WTC11 (cell line): Measurements from ENCODE around the gene TRIM13. TPM values are rescaled to one million over a fixed set of nuclear protein-coding genes. Genes with fewer than 3 reads are reported as not detected.

Experiments
- ATAC-seq: fragments of 200-7000 bp; cut with Tn5 transposase; 2 replicates; pipeline ENCODE4 v1.10.0; 2021; ENCODE audit warnings: mild to moderate bottlenecking, moderate library complexity
- CTCF ChIA-PET: fragments of 300-600 bp; sonication (Branson Sonifier 250); formaldehyde crosslinking; loops from one replicate; lab custom pipeline; 2021; ENCODE audit warnings: antibody characterized with exemption; lab: Charles Lee
- POLR2A ChIA-PET: fragments of 350-600 bp; sonication (Branson Sonifier 250); formaldehyde crosslinking; loops from one replicate; lab custom pipeline; 2021; ENCODE audit warnings: antibody characterized with exemption; lab: Charles Lee
- DNase-seq: peaks from one replicate; pipeline ENCODE4 v3.0.0; 2021; ENCODE audit warnings: low spot score
- H3K27ac Mint-ChIP-seq: 2 replicates; pipeline ENCODE4 v1.8.0; 2021; ENCODE audit warnings: mixed read lengths
- H3K27me3 Mint-ChIP-seq: 2 replicates; pipeline ENCODE4 v1.8.0; 2021; ENCODE audit warnings: low read depth, mild to moderate bottlenecking, moderate library complexity, mixed read lengths
- H3K36me3 Mint-ChIP-seq: 2 replicates; pipeline ENCODE4 v1.8.0; 2021; ENCODE audit warnings: mixed read lengths
- H3K4me1 Mint-ChIP-seq: 2 replicates; pipeline ENCODE4 v1.8.0; 2022; ENCODE audit warnings: mixed read lengths
- H3K4me3 Mint-ChIP-seq: 2 replicates; pipeline ENCODE4 v1.8.0; 2021; ENCODE audit warnings: mild to moderate bottlenecking, moderate library complexity, mixed read lengths
- H3K9me3 Mint-ChIP-seq: 2 replicates; pipeline ENCODE4 v1.8.0; 2021; ENCODE audit warnings: mixed read lengths
- ATF1 ChIP-seq: sonication (generic); formaldehyde crosslinking; IDR thresholded peaks from 2 replicates; pipeline ENCODE4 v1.8.1; 2023; ENCODE audit warnings: mild to moderate bottlenecking, moderate library complexity, missing genetic modification reagents
- CREM ChIP-seq: sonication (generic); formaldehyde crosslinking; IDR thresholded peaks from 2 replicates; pipeline ENCODE4 v1.8.1; 2022; ENCODE audit warnings: mild to moderate bottlenecking, missing genetic modification reagents, moderate library complexity
- ELF4 ChIP-seq: sonication (generic); formaldehyde crosslinking; IDR thresholded peaks from 2 replicates; pipeline ENCODE4 v1.8.1; 2022; ENCODE audit warnings: low read depth, mild to moderate bottlenecking, moderate library complexity, missing genetic modification reagents
- FOXP1 ChIP-seq: sonication (generic); formaldehyde crosslinking; IDR thresholded peaks from 2 replicates; pipeline ENCODE4 v1.8.0; 2022; ENCODE audit warnings: missing genetic modification reagents, mild to moderate bottlenecking, moderate library complexity, borderline replicate concordance
- JUN ChIP-seq: sonication (generic); formaldehyde crosslinking; IDR thresholded peaks from 2 replicates; pipeline ENCODE4 v1.8.0; 2023; ENCODE audit warnings: mild to moderate bottlenecking, missing genetic modification reagents
- MXD4 ChIP-seq: fragments of 250-450 bp; sonication (Bioruptor Pico); IDR thresholded peaks from 2 replicates; pipeline ENCODE4 v1.8.0; 2021; ENCODE audit warnings: mild to moderate bottlenecking, moderate library complexity, borderline replicate concordance
- OVOL2 ChIP-seq: fragments of 250-450 bp; sonication (Bioruptor Pico); IDR thresholded peaks from 2 replicates; pipeline ENCODE4 v1.9.0; 2021; ENCODE audit warnings: mild to moderate bottlenecking, borderline replicate concordance
- SMAD3 ChIP-seq: sonication (generic); formaldehyde crosslinking; IDR thresholded peaks from 2 replicates; pipeline ENCODE4 v1.8.0; 2022; ENCODE audit warnings: missing genetic modification reagents, mild to moderate bottlenecking, borderline replicate concordance
- SP1 ChIP-seq: sonication (generic); formaldehyde crosslinking; conservative IDR thresholded peaks from 2 replicates; pipeline ENCODE4 v1.8.1; 2022; ENCODE audit warnings: missing genetic modification reagents
- TCF7 ChIP-seq: sonication (generic); formaldehyde crosslinking; IDR thresholded peaks from 2 replicates; pipeline ENCODE4 v1.8.0; 2022; ENCODE audit warnings: mild to moderate bottlenecking, low read depth, missing genetic modification reagents, moderate library complexity
- ZNF232 ChIP-seq: sonication (generic); formaldehyde crosslinking; IDR thresholded peaks from 2 replicates; pipeline ENCODE4 v1.8.0; 2022; ENCODE audit warnings: mild to moderate bottlenecking, missing genetic modification reagents
- ZNF317 ChIP-seq: sonication (generic); formaldehyde crosslinking; IDR thresholded peaks from 2 replicates; pipeline ENCODE4 v1.8.1; 2023; ENCODE audit warnings: low read depth, mild to moderate bottlenecking, moderate library complexity, missing genetic modification reagents, borderline replicate concordance
- ZNF416 ChIP-seq: fragments of 250-450 bp; sonication (Bioruptor Pico); IDR thresholded peaks from 2 replicates; pipeline ENCODE4 v1.9.0; 2021; ENCODE audit warnings: mild to moderate bottlenecking, inconsistent platforms
- total RNA-seq: library from RNA; stranded (reverse); gene quantifications from 3 replicates; pipeline ENCODE4 v1.2.3, GENCODE V29; 2021
- TF ChIP-seq, protein P1 (sequence below): fragments of 250-450 bp; sonication (Bioruptor Pico); IDR thresholded peaks from 2 replicates; pipeline ENCODE4 v1.8.0; 2021; ENCODE audit warnings: mild to moderate bottlenecking
- TF ChIP-seq, protein P2 (sequence below): sonication (generic); formaldehyde crosslinking; conservative IDR thresholded peaks from 2 replicates; pipeline ENCODE4 v1.8.1; 2022; ENCODE audit warnings: mild to moderate bottlenecking, missing genetic modification reagents
- TF ChIP-seq, protein P3 (sequence below): sonication (generic); formaldehyde crosslinking; IDR thresholded peaks from 2 replicates; pipeline ENCODE4 v1.8.1; 2022; ENCODE audit warnings: mild to moderate bottlenecking, missing genetic modification reagents, moderate library complexity, borderline replicate concordance
- TF ChIP-seq, protein P4 (sequence below): sonication (generic); formaldehyde crosslinking; IDR thresholded peaks from 2 replicates; pipeline ENCODE4 v1.8.1; 2023; ENCODE audit warnings: mild to moderate bottlenecking, missing genetic modification reagents, moderate library complexity
- TF ChIP-seq, protein P5 (sequence below): sonication (generic); formaldehyde crosslinking; IDR thresholded peaks from 2 replicates; pipeline ENCODE4 v1.8.0; 2023; ENCODE audit warnings: missing genetic modification reagents, mild to moderate bottlenecking, borderline replicate concordance
- TF ChIP-seq, protein P6 (sequence below): sonication (generic); formaldehyde crosslinking; IDR thresholded peaks from 2 replicates; pipeline ENCODE4 v1.8.0; 2023; ENCODE audit warnings: mild to moderate bottlenecking, missing genetic modification reagents

TRIM13 gene
- total RNA-seq, 1 experiment from 2014 or later: 27.5 TPM

DNA sequence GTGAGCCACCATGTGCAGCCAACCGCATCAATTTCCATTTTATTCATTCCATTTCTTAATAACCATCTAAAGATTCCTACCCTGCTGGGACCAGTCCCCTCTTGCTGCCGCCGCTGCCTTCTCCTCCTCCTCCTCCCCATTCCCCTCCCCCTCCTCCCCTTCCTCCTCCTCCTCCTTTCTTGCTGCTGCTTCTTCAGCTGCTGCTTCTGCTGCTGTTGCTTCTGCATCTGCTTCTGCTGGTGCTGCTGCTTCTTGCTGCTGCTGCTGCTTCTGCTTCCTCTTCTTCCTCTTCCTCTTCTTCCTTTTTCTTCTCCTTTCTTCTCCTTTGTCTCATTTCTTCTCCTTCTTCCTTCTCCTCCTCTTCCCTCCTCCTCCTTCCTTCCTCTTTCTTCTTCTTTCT is 40.7 kb upstream of the TRIM13 start:
- CTCF ChIA-PET: interaction anchor here (0.6 kb wide), 1 partner anchor 10 kb away, joined by 3 read pairs; no protein-coding TSS in a partner anchor
- Mint-ChIP-seq H3K27me3 (peaks cover 7% of the 10 kb centered on the region; the same call in 1 of the 2 replicates), H3K4me3 (no peak overlapping the region), H3K27ac (no peak overlapping the region), H3K9me3 (no peaks in the 10 kb centered on the region), H3K36me3 (no peaks in the 10 kb centered on the region), H3K4me1 (no peaks in the 10 kb centered on the region)
- no peak for DNase-seq
- ATAC-seq: no peak
- TF ChIP-seq FOXP1 (no peak), OVOL2 (CRISPR knock-in tag) (no peak)
- POLR2A ChIA-PET: interaction anchor here (0.7 kb wide), 1 partner anchor 326 kb away, joined by 3 read pairs; no protein-coding TSS in a partner anchor

DNA sequence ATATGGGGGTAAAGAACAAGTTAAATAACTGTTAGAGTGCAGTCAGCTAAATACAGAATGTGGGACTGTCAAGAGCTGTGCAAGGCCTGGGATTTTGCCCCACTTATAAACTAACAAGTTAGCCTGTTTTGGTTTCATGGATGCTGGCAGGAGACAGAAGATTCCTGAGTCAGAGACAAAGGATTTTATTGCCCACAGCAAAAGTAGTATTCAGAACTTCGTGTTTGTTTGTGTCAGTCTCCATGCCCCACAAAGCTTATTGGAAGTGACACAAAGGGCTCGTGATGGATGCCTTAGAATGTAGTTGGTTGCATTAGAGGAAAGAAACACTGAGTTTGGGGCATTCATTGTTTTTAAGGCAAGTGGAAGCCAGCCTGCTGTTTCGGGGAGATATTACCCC is 38.5 kb upstream of the TRIM13 start:
- TF ChIP-seq SP1 (CRISPR knock-in tag) (no peak), ATF1 (CRISPR knock-in tag) (no peak), JUN (no peak), ZNF416 (CRISPR knock-in tag) (no peak), ZNF232 (CRISPR knock-in tag) (no peak), ELF4 (CRISPR knock-in tag) (no peak), MXD4 (CRISPR knock-in tag) (no peak), CREM (CRISPR knock-in tag) (no peak), TCF7 (no peak), SMAD3 (CRISPR knock-in tag) (no peak)
- TF ChIP-seq, protein P1, sequence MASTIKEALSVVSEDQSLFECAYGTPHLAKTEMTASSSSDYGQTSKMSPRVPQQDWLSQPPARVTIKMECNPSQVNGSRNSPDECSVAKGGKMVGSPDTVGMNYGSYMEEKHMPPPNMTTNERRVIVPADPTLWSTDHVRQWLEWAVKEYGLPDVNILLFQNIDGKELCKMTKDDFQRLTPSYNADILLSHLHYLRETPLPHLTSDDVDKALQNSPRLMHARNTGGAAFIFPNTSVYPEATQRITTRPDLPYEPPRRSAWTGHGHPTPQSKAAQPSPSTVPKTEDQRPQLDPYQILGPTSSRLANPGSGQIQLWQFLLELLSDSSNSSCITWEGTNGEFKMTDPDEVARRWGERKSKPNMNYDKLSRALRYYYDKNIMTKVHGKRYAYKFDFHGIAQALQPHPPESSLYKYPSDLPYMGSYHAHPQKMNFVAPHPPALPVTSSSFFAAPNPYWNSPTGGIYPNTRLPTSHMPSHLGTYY (CRISPR knock-in tag): no peak
- TF ChIP-seq, protein P2, sequence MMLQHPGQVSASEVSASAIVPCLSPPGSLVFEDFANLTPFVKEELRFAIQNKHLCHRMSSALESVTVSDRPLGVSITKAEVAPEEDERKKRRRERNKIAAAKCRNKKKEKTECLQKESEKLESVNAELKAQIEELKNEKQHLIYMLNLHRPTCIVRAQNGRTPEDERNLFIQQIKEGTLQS (CRISPR knock-in tag): no peak
- TF ChIP-seq, protein P3, sequence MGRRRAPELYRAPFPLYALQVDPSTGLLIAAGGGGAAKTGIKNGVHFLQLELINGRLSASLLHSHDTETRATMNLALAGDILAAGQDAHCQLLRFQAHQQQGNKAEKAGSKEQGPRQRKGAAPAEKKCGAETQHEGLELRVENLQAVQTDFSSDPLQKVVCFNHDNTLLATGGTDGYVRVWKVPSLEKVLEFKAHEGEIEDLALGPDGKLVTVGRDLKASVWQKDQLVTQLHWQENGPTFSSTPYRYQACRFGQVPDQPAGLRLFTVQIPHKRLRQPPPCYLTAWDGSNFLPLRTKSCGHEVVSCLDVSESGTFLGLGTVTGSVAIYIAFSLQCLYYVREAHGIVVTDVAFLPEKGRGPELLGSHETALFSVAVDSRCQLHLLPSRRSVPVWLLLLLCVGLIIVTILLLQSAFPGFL (CRISPR knock-in tag): no peak
- TF ChIP-seq, protein P4, sequence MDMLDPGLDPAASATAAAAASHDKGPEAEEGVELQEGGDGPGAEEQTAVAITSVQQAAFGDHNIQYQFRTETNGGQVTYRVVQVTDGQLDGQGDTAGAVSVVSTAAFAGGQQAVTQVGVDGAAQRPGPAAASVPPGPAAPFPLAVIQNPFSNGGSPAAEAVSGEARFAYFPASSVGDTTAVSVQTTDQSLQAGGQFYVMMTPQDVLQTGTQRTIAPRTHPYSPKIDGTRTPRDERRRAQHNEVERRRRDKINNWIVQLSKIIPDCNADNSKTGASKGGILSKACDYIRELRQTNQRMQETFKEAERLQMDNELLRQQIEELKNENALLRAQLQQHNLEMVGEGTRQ (CRISPR knock-in tag): no peak
- Mint-ChIP-seq H3K4me1 (no peaks in the 10 kb centered on the region), H3K36me3 (no peaks in the 10 kb centered on the region), H3K27ac (no peak overlapping the region), H3K9me3 (peaks cover 13% of the 10 kb centered on the region), H3K4me3 (no peak overlapping the region), H3K27me3 (peaks cover 7% of the 10 kb centered on the region; the same call in 1 of the 2 replicates)
- POLR2A ChIA-PET: no interaction called here
- no peak for DNase-seq
- CTCF ChIA-PET: no interaction called here
- ATAC-seq: no peak

DNA sequence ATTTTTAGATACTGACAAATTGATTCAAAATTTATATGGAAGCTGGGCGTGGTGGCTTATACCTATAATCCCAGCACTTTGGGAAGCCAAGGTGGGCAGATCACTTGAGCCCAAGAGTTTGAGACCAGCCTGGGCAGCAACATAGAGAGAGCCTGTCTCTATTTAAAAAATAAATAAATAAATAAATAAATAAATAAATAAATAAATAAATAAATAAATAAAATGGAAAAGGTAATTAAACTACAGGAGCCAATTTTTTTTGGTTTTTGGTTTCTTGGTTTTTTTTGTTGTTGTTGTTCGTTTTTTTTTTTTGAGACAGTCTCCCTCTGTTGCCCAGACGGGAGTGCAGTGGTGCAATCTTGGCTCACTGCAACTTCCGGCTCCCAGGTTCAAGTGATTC is 29.4 kb upstream of the TRIM13 start:
- ChIA-PET CTCF (no interaction called here), POLR2A (no interaction called here)
- no peak for ATAC-seq
- DNase-seq: no peak
- TF ChIP-seq FOXP1: no peak
- H3K4me3 Mint-ChIP-seq: no peak overlapping the region
- no peaks in the 10 kb centered on the region; the same call in 1 of the 2 replicates for H3K27me3 Mint-ChIP-seq
- no peak overlapping the region for H3K27ac Mint-ChIP-seq
- H3K9me3 Mint-ChIP-seq: peaks cover 38% of the 10 kb centered on the region
- peaks cover 7% of the 10 kb centered on the region; the same call in 1 of the 2 replicates for H3K36me3 Mint-ChIP-seq
- no peaks in the 10 kb centered on the region for H3K4me1 Mint-ChIP-seq

DNA sequence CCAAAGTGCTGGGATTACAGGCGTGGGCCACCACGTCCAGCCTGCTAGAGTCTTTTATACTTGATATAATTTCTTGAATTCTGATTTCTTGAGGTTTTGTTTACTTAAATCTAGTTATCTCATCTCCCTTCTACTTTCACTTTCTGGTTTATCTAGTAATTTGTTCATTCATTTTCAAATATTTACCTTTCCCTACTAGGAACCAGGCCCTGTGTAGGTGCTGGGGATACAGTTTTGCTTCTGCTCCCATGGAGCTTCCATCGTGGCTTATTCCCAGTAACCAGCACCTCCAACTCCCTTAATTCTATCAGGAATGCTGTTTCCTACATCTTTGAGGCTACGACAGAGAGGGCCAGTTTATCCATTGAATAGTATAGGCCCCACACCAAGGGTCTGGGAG is 24.1 kb upstream of the TRIM13 start:
- Mint-ChIP-seq H3K36me3 (no peaks in the 10 kb centered on the region), H3K27me3 (no peaks in the 10 kb centered on the region; the same call in 1 of the 2 replicates), H3K4me1 (no peaks in the 10 kb centered on the region), H3K4me3 (no peak overlapping the region), H3K9me3 (peaks cover 4% of the 10 kb centered on the region), H3K27ac (no peak overlapping the region)
- ChIA-PET CTCF (interaction anchor here (1.0 to 2.2 kb wide), 2 partner anchors 36 to 103 kb away, joined by 5 to 11 read pairs; partner anchors contain the start of gene SPRYD7), POLR2A (no interaction called here)
- ATAC-seq: no peak
- DNase-seq: no peak
- TF ChIP-seq ZNF317 (CRISPR knock-in tag): no peak
- TF ChIP-seq, protein P5, sequence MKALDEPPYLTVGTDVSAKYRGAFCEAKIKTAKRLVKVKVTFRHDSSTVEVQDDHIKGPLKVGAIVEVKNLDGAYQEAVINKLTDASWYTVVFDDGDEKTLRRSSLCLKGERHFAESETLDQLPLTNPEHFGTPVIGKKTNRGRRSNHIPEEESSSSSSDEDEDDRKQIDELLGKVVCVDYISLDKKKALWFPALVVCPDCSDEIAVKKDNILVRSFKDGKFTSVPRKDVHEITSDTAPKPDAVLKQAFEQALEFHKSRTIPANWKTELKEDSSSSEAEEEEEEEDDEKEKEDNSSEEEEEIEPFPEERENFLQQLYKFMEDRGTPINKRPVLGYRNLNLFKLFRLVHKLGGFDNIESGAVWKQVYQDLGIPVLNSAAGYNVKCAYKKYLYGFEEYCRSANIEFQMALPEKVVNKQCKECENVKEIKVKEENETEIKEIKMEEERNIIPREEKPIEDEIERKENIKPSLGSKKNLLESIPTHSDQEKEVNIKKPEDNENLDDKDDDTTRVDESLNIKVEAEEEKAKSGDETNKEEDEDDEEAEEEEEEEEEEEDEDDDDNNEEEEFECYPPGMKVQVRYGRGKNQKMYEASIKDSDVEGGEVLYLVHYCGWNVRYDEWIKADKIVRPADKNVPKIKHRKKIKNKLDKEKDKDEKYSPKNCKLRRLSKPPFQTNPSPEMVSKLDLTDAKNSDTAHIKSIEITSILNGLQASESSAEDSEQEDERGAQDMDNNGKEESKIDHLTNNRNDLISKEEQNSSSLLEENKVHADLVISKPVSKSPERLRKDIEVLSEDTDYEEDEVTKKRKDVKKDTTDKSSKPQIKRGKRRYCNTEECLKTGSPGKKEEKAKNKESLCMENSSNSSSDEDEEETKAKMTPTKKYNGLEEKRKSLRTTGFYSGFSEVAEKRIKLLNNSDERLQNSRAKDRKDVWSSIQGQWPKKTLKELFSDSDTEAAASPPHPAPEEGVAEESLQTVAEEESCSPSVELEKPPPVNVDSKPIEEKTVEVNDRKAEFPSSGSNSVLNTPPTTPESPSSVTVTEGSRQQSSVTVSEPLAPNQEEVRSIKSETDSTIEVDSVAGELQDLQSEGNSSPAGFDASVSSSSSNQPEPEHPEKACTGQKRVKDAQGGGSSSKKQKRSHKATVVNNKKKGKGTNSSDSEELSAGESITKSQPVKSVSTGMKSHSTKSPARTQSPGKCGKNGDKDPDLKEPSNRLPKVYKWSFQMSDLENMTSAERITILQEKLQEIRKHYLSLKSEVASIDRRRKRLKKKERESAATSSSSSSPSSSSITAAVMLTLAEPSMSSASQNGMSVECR: no peak
- TF ChIP-seq, protein P6, sequence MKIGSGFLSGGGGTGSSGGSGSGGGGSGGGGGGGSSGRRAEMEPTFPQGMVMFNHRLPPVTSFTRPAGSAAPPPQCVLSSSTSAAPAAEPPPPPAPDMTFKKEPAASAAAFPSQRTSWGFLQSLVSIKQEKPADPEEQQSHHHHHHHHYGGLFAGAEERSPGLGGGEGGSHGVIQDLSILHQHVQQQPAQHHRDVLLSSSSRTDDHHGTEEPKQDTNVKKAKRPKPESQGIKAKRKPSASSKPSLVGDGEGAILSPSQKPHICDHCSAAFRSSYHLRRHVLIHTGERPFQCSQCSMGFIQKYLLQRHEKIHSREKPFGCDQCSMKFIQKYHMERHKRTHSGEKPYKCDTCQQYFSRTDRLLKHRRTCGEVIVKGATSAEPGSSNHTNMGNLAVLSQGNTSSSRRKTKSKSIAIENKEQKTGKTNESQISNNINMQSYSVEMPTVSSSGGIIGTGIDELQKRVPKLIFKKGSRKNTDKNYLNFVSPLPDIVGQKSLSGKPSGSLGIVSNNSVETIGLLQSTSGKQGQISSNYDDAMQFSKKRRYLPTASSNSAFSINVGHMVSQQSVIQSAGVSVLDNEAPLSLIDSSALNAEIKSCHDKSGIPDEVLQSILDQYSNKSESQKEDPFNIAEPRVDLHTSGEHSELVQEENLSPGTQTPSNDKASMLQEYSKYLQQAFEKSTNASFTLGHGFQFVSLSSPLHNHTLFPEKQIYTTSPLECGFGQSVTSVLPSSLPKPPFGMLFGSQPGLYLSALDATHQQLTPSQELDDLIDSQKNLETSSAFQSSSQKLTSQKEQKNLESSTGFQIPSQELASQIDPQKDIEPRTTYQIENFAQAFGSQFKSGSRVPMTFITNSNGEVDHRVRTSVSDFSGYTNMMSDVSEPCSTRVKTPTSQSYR (CRISPR knock-in tag): no peak
